HepG2 (cell line): ENCODE results near the gene PCSK5. TPM values are rescaled to one million over a fixed set of nuclear protein-coding genes. Genes with fewer than 3 reads are reported as not detected.
A peak's percentile ranks its signal among the peaks of the same experiment; 100 is the strongest.

ENCODE experiments used
- GFI1 ChIP-seq: sonication (generic); formaldehyde crosslinking; IDR thresholded peaks from 2 replicates; pipeline ENCODE4 v1.5.0; 2020; ENCODE audit warnings: missing genetic modification reagents, mild to moderate bottlenecking, borderline replicate concordance
- LCORL ChIP-seq, 2 experiments: fragments of 450-650 bp in 1 of 2; sonication (generic) in 1 of 2; formaldehyde crosslinking in 1 of 2; IDR thresholded peaks; 2 replicates each; pipeline versions ENCODE4 v1.5.0 to v1.6.1; 2017 to 2020; ENCODE audit warnings: antibody characterized with exemption in 1 of 2, missing genetic modification reagents in 1 of 2
- MAFK ChIP-seq, 2 experiments: IDR thresholded peaks in 1 of 2; conservative IDR thresholded peaks in 1 of 2; 2 replicates each; pipeline ENCODE4 v1.6.1; 2011; ENCODE audit warnings: improper control_type of control experiment in 2 of 2, low read length in 2 of 2
- MXD4 ChIP-seq: IDR thresholded peaks from 2 replicates; pipeline ENCODE4 v1.6.1; 2016; ENCODE audit warnings: mild to moderate bottlenecking, missing biosample characterization, missing genetic modification reagents
- SIX4 ChIP-seq: sonication (generic); formaldehyde crosslinking; IDR thresholded peaks from 2 replicates; pipeline ENCODE4 v1.4.0; 2020; ENCODE audit warnings: missing genetic modification reagents
- SRSF9 ChIP-seq: fragments of 200-400 bp; formaldehyde crosslinking; IDR thresholded peaks from 2 replicates; pipeline ENCODE4 v1.6.1; 2018; ENCODE audit warnings: borderline replicate concordance, mild to moderate bottlenecking, low read depth, low read length; ENCODE audit not compliant: insufficient read depth, poor library complexity, severe bottlenecking
- TARDBP ChIP-seq: sonication (generic); formaldehyde crosslinking; IDR thresholded peaks from 2 replicates; pipeline ENCODE4 v1.8.0; 2022; ENCODE audit warnings: mild to moderate bottlenecking, missing genetic modification reagents
- TBX2 ChIP-seq: sonication (generic); formaldehyde crosslinking; IDR thresholded peaks from 2 replicates; pipeline ENCODE4 v1.5.0; 2020; ENCODE audit warnings: missing genetic modification reagents, mild to moderate bottlenecking, borderline replicate concordance
- YEATS2 ChIP-seq: sonication (generic); formaldehyde crosslinking; IDR thresholded peaks from 2 replicates; pipeline ENCODE4 v1.4.0; 2020; ENCODE audit warnings: missing genetic modification reagents, borderline replicate concordance
- ZNF660 ChIP-seq: sonication (generic); formaldehyde crosslinking; IDR thresholded peaks from 2 replicates; pipeline ENCODE4 v1.5.1; 2020; ENCODE audit warnings: mild to moderate bottlenecking, low read depth, missing genetic modification reagents, borderline replicate concordance
- polyA plus RNA-seq, 8 experiments: library from polyadenylated mRNA; depleted of rRNA in 3 of 8; stranded (reverse) in 7 of 8; unstranded in 1 of 8; fragments of >200 nt; fragmentation: Illumina TruSeq in 4 of 8; extraction: Trizol in 4 of 8; gene quantifications; 2 replicates each; pipeline versions ENCODE4 v1.2.1 to v1.2.3, GENCODE V29; 2011 to 2016; ENCODE audit warnings: low read depth in 4 of 8, missing spikeins in 1 of 8, mixed read lengths in 1 of 8; ENCODE audit not compliant: insufficient read depth in 1 of 8
- total RNA-seq, 5 experiments: library from RNA; depleted of rRNA; stranded (reverse); fragments of >200 nt; fragmentation: Illumina TruSeq; extraction: Trizol; gene quantifications; 2 replicates each; pipeline ENCODE4 v1.2.3, GENCODE V29; 2016; ENCODE audit warnings: low read depth in 1 of 5
- TF ChIP-seq, protein P1 (sequence below): sonication (generic); formaldehyde crosslinking; IDR thresholded peaks from 2 replicates; pipeline ENCODE4 v1.5.0; 2020; ENCODE audit warnings: mild to moderate bottlenecking, missing genetic modification reagents, moderate library complexity
- TF ChIP-seq, protein P2 (sequence below): sonication (generic); formaldehyde crosslinking; IDR thresholded peaks from 2 replicates; pipeline ENCODE4 v1.4.0; 2020; ENCODE audit warnings: mild to moderate bottlenecking, missing genetic modification reagents, borderline replicate concordance
- TF ChIP-seq, protein P3 (sequence below): IDR thresholded peaks from 2 replicates; pipeline ENCODE4 v1.6.1; 2016; ENCODE audit warnings: low read depth, missing genetic modification reagents, missing compliant biosample characterization
- TF ChIP-seq, protein P4 (sequence below): sonication (generic); formaldehyde crosslinking; IDR thresholded peaks from 2 replicates; pipeline ENCODE4 v1.5.1; 2020; ENCODE audit warnings: mild to moderate bottlenecking, missing genetic modification reagents

Gene PCSK5
- total and polyA plus RNA-seq, 2 of the 13 experiments (the other 11 are each of a cell fraction or from before 2014, with no cell fraction given) = 0.55 to 0.66 TPM

DNA sequence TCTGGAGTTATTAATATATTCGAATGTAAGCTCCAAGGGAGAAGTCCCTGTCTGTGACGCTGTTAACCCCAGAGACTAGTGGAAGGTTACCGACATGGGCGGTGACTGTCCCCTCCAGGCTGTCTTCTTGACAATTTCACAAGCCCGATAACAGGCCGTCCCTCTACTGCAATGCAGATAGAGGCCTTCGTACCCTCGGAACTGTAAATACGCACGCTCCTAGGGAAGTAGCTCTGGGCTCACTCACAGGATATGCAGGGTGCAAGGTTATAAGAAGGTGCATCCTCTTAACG lies 504.4 kb downstream of the PCSK5 start (continued):
- TF ChIP-seq YEATS2 (CRISPR knock-in tag) (no peak), GFI1 (CRISPR knock-in tag) (no peak), MXD4 (CRISPR knock-in tag) (no peak), LCORL (IDR thresholded peaks at IDR 0.05) (no peak), LCORL (CRISPR knock-in tag; IDR thresholded peaks at IDR 0.05) (peak; percentile 49), ZNF660 (CRISPR knock-in tag) (no peak), MAFK (conservative IDR thresholded peaks at IDR 0.05 in 1 of 2, IDR thresholded peaks at IDR 0.05 in 1 of 2; ENCODE audit: low read length in 2 of 2) (no peak), TARDBP (CRISPR knock-in tag) (no peak), SIX4 (CRISPR knock-in tag) (0 out of 2 replicates have a peak, but pooled peaks have one; percentile 15), SRSF9 (no peak), TBX2 (no peak)
- TF ChIP-seq, protein P1, sequence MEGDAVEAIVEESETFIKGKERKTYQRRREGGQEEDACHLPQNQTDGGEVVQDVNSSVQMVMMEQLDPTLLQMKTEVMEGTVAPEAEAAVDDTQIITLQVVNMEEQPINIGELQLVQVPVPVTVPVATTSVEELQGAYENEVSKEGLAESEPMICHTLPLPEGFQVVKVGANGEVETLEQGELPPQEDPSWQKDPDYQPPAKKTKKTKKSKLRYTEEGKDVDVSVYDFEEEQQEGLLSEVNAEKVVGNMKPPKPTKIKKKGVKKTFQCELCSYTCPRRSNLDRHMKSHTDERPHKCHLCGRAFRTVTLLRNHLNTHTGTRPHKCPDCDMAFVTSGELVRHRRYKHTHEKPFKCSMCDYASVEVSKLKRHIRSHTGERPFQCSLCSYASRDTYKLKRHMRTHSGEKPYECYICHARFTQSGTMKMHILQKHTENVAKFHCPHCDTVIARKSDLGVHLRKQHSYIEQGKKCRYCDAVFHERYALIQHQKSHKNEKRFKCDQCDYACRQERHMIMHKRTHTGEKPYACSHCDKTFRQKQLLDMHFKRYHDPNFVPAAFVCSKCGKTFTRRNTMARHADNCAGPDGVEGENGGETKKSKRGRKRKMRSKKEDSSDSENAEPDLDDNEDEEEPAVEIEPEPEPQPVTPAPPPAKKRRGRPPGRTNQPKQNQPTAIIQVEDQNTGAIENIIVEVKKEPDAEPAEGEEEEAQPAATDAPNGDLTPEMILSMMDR (CRISPR knock-in tag) = no peak
- TF ChIP-seq, protein P2, sequence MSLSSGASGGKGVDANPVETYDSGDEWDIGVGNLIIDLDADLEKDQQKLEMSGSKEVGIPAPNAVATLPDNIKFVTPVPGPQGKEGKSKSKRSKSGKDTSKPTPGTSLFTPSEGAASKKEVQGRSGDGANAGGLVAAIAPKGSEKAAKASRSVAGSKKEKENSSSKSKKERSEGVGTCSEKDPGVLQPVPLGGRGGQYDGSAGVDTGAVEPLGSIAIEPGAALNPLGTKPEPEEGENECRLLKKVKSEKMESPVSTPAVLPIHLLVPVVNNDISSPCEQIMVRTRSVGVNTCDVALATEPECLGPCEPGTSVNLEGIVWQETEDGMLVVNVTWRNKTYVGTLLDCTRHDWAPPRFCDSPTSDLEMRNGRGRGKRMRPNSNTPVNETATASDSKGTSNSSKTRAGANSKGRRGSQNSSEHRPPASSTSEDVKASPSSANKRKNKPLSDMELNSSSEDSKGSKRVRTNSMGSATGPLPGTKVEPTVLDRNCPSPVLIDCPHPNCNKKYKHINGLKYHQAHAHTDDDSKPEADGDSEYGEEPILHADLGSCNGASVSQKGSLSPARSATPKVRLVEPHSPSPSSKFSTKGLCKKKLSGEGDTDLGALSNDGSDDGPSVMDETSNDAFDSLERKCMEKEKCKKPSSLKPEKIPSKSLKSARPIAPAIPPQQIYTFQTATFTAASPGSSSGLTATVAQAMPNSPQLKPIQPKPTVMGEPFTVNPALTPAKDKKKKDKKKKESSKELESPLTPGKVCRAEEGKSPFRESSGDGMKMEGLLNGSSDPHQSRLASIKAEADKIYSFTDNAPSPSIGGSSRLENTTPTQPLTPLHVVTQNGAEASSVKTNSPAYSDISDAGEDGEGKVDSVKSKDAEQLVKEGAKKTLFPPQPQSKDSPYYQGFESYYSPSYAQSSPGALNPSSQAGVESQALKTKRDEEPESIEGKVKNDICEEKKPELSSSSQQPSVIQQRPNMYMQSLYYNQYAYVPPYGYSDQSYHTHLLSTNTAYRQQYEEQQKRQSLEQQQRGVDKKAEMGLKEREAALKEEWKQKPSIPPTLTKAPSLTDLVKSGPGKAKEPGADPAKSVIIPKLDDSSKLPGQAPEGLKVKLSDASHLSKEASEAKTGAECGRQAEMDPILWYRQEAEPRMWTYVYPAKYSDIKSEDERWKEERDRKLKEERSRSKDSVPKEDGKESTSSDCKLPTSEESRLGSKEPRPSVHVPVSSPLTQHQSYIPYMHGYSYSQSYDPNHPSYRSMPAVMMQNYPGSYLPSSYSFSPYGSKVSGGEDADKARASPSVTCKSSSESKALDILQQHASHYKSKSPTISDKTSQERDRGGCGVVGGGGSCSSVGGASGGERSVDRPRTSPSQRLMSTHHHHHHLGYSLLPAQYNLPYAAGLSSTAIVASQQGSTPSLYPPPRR (CRISPR knock-in tag) = no peak
- TF ChIP-seq, protein P3, sequence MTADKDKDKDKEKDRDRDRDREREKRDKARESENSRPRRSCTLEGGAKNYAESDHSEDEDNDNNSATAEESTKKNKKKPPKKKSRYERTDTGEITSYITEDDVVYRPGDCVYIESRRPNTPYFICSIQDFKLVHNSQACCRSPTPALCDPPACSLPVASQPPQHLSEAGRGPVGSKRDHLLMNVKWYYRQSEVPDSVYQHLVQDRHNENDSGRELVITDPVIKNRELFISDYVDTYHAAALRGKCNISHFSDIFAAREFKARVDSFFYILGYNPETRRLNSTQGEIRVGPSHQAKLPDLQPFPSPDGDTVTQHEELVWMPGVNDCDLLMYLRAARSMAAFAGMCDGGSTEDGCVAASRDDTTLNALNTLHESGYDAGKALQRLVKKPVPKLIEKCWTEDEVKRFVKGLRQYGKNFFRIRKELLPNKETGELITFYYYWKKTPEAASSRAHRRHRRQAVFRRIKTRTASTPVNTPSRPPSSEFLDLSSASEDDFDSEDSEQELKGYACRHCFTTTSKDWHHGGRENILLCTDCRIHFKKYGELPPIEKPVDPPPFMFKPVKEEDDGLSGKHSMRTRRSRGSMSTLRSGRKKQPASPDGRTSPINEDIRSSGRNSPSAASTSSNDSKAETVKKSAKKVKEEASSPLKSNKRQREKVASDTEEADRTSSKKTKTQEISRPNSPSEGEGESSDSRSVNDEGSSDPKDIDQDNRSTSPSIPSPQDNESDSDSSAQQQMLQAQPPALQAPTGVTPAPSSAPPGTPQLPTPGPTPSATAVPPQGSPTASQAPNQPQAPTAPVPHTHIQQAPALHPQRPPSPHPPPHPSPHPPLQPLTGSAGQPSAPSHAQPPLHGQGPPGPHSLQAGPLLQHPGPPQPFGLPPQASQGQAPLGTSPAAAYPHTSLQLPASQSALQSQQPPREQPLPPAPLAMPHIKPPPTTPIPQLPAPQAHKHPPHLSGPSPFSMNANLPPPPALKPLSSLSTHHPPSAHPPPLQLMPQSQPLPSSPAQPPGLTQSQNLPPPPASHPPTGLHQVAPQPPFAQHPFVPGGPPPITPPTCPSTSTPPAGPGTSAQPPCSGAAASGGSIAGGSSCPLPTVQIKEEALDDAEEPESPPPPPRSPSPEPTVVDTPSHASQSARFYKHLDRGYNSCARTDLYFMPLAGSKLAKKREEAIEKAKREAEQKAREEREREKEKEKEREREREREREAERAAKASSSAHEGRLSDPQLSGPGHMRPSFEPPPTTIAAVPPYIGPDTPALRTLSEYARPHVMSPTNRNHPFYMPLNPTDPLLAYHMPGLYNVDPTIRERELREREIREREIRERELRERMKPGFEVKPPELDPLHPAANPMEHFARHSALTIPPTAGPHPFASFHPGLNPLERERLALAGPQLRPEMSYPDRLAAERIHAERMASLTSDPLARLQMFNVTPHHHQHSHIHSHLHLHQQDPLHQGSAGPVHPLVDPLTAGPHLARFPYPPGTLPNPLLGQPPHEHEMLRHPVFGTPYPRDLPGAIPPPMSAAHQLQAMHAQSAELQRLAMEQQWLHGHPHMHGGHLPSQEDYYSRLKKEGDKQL (CRISPR knock-in tag) = no peak
- TF ChIP-seq, protein P4, sequence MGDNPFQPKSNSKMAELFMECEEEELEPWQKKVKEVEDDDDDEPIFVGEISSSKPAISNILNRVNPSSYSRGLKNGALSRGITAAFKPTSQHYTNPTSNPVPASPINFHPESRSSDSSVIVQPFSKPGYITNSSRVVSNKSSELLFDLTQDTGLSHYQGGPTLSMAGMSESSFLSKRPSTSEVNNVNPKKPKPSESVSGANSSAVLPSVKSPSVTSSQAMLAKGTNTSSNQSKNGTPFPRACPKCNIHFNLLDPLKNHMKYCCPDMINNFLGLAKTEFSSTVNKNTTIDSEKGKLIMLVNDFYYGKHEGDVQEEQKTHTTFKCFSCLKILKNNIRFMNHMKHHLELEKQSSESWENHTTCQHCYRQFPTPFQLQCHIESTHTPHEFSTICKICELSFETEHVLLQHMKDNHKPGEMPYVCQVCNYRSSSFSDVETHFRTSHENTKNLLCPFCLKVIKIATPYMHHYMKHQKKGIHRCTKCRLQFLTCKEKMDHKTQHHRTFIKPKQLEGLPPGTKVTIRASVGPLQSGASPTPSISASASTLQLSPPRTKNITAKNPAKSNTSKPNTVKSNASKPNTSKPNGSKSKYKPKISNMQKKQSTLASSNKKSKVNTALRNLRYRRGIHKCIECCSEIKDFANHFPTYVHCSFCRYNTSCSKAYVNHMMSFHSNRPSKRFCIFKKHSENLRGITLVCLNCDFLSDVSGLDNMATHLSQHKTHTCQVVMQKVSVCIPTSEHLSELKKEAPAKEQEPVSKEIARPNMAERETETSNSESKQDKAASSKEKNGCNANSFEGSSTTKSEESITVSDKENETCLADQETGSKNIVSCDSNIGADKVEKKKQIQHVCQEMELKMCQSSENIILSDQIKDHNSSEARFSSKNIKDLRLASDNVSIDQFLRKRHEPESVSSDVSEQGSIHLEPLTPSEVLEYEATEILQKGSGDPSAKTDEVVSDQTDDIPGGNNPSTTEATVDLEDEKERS = no peak
